Measurements from ENCODE around the gene SLC38A3. TPM values are rescaled to one million over a fixed set of nuclear protein-coding genes. Genes with fewer than 3 reads are reported as not detected.

SLC38A3 gene
- total and polyA plus RNA-seq, 2 of the 8 experiments (the other 6 are each of a cell fraction or from before 2014, with no cell fraction given): 1.2 to 3.7 TPM

DNA sequence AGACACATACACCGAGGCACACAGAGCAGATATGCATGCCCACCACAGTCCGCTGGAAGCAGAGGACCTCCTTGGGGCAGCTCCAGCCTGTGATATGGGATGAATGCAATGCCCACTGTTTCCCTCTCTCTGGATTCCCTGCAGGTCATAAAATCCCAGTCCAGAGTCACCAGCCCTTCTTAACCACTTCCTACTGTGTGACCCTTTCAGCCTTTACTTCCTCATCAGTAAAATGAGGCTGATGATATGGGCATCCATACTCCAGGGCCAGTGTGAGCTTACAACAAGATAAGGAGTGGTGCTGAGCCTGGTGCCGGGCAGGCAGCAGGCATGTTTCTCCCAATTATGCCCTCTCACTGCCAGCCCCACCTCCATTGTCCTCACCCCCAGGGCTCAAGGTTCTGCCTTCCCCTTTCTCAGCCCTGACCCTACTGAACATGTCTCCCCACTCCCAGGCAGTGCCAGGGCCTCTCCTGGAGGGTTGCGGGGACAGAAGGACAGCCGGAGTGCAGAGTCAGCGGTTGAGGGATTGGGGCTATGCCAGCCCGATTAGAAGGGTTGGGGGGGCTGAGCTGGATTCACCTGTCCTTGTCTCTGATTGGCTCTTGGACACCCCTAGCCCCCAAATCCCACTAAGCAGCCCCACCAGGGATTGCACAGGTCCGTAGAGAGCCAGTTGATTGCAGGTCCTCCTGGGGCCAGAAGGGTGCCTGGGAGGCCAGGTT, 14.0 kb upstream of the SLC38A3 start, which contains the start of gene GNAT1:
GNAT1 (plus strand) TSS at position 675 of the 725 bp plus-strand sequence. CDS start 116 bp downstream, outside the sequence.
- TF ChIP-seq CHD2 (IDR thresholded peaks at IDR 0.05; ENCODE audit: low read length) (no peak), CTCF (IDR thresholded peaks at IDR 0.05; ENCODE audit: control extremely low read depth in 1 of 3, insufficient read depth in 1 of 3, low read depth in 1 of 3, low read length in 3 of 3) (no peak)
- ChIA-PET POLR2A (ENCODE audit: partially characterized antibody) (interaction anchor here (0.6 to 11.9 kb wide), 8 partner anchors 9 to 69 kb away, joined by 3 to 128 read pairs (median 5); partner anchors contain the start of gene GNAI2), CTCF (ENCODE audit: partially characterized antibody) (interaction anchor here (0.6 to 19.7 kb wide), 17 partner anchors 16 to 132 kb away, joined by 3 to 1138 read pairs (median 26); partner anchors contain the start of genes GNAI2, HYAL2 and SLC38A3)
- Histone ChIP-seq H2AK5ac (ENCODE audit: low read depth, low read length) (no peak within 1 kb of the TSS), H2BK5ac (ENCODE audit: low read depth, low read length) (no peak within 1 kb of the TSS), H3K9ac (replicated peaks in 1 of 4; ENCODE audit: extremely low read depth in 1 of 4, low read depth in 3 of 4, low read length in 3 of 4) (no peak within 1 kb of the TSS), H4K20me1 (replicated peaks in 1 of 2; ENCODE audit: control insufficient read depth in 1 of 2, insufficient read depth in 2 of 2, low read length in 2 of 2) (peaks cover 0 to 5% of the 10 kb centered on the region in 2 experiments), H3K79me1 (ENCODE audit: low read depth, low read length) (no peaks in the 10 kb centered on the region), H3K27me3 (replicated peaks in 1 of 4; ENCODE audit: control insufficient read depth in 3 of 4, extremely low read depth in 1 of 4, insufficient read depth in 3 of 4, low read length in 3 of 4) (peaks cover 0 to 12% (median 4%) of the 10 kb centered on the region in 4 experiments; a peak in 3 of 7 replicates), H3K4me2 (ENCODE audit: insufficient read depth in 1 of 2, low read depth in 2 of 2, low read length in 2 of 2) (no peak within 1 kb of the TSS), H4K5ac (ENCODE audit: insufficient read length, low read depth, low read length) (no peak within 1 kb of the TSS), H3K23me2 (ENCODE audit: low read depth, low read length) (peaks cover 2% of the 10 kb centered on the region; the same call in 1 of the 2 replicates), H3K23ac (ENCODE audit: insufficient read length) (no peak within 1 kb of the TSS), H2BK20ac (ENCODE audit: low read length) (no peak within 1 kb of the TSS), H2AFZ (ENCODE audit: low read length) (no peak within 1 kb of the TSS), H4K91ac (replicated peaks; ENCODE audit: insufficient read length, low read length) (no peak within 1 kb of the TSS), H2BK120ac (replicated peaks; ENCODE audit: low read depth, low read length) (no peak within 1 kb of the TSS), H3K79me2 (ENCODE audit: control insufficient read depth in 1 of 2, insufficient read depth in 2 of 2, low read length in 2 of 2) (no peaks in the 10 kb centered on the region), H3K27ac (ENCODE audit: low read depth, low read length) (no peak within 1 kb of the TSS), H3K14ac (ENCODE audit: insufficient read length) (no peak within 1 kb of the TSS), H3K36me3 (ENCODE audit: control insufficient read depth in 2 of 4, insufficient read depth in 4 of 4, low read length in 3 of 4) (peaks cover under 1 to 12% (median 6%) of the 10 kb centered on the region in 4 experiments; a peak in 5 of 8 replicates), H2BK15ac (ENCODE audit: low read length) (peak within 1 kb of the TSS; percentile 88), H3K9me3 (ENCODE audit: insufficient read depth in 2 of 2, low read depth in 1 of 2, low read length in 1 of 2) (no peaks in the 10 kb centered on the region), H3K4me3 (ENCODE audit: extremely low read depth in 1 of 4, insufficient read depth in 2 of 4, low read depth in 3 of 4, low read length in 4 of 4) (no peak within 1 kb of the TSS), H3K56ac (replicated peaks; ENCODE audit: insufficient read length, low read depth, low read length) (no peak within 1 kb of the TSS), H3K4me1 (replicated peaks in 1 of 4; ENCODE audit: control insufficient read depth in 3 of 4, insufficient read depth in 4 of 4, low read length in 3 of 4) (peaks cover 0 to 14% (median 7%) of the 10 kb centered on the region in 4 experiments; a peak in 5 of 7 replicates), H3K4ac (replicated peaks; ENCODE audit: insufficient read length, low read depth, low read length) (no peak within 1 kb of the TSS), H3K18ac (ENCODE audit: extremely low read depth, low read length) (no peak within 1 kb of the TSS), H2BK12ac (ENCODE audit: low read depth, low read length) (peak within 1 kb of the TSS; percentile 60; the same call in 1 of the 2 replicates), H4K8ac (ENCODE audit: extremely low read depth, insufficient read depth, low read length) (no peak within 1 kb of the TSS)
- DNase-seq (ENCODE audit: low read depth in 1 of 2, low spot score in 2 of 2) (no peak), FAIRE-seq (no peak)
- WGBS, 2 experiments (ENCODE audit: extremely low coverage in 1 of 2, insufficient coverage in 1 of 2, insufficient read length in 1 of 2, insufficient replicate concordance in 2 of 2, low coverage in 1 of 2, low lambda C conversion rate in 2 of 2, missing lambda C conversion rate in 1 of 2): 93% methylated on average over 8 of the region's 8 CpGs; no CpG with 5 or more reads in 1 of the 2 experiments

Data from H1 (cell line).